Glomerular endothelial cell (primary cell): ENCODE measurements around the gene CYTH1. TPM values are rescaled to one million over a fixed set of nuclear protein-coding genes. Genes with fewer than 3 reads are reported as not detected.

Experiments
- DNase-seq: peaks from one replicate; pipeline ENCODE4 v3.0.0-alpha.2; 2011; ENCODE audit warnings: low read depth, low spot score; ENCODE audit errors: extremely low read depth
- total RNA-seq: library from RNA; depleted of rRNA; stranded (reverse); fragments of >200 nt; gene quantifications from 2 replicates; pipeline ENCODE4 v1.2.3, GENCODE V29; 2015

CYTH1 gene, protein sequence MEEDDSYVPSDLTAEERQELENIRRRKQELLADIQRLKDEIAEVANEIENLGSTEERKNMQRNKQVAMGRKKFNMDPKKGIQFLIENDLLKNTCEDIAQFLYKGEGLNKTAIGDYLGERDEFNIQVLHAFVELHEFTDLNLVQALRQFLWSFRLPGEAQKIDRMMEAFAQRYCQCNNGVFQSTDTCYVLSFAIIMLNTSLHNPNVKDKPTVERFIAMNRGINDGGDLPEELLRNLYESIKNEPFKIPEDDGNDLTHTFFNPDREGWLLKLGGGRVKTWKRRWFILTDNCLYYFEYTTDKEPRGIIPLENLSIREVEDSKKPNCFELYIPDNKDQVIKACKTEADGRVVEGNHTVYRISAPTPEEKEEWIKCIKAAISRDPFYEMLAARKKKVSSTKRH
- 45.6 and 61.6 TPM in 2 replicates for total RNA-seq

DNA sequence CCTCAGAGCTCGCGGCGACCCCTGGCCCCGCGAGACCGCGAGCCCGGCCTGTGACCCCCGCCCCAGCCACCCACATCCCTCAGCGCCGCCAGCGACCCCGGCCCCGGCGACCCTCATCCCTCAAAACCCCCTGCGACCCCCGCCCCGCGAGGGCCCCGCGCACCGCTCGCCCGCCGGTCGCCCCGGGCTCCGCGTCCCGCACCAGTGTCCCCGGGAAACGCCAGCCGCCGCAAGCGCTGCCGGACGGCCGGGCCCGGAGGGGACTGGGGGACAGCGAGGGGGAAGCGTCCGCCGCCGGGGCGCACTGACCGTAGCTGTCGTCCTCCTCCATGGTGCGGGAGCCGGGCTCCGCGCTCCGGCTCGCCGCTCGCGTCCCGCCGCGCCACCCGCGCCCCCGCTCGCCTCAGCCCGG, at the start of gene CYTH1:
Gene CYTH1, minus strand, starts transcription at position 381 of the 412 bp plus-strand sequence. Its CDS starts 50 bp downstream, at position 331.
- no peak for DNase-seq

DNA sequence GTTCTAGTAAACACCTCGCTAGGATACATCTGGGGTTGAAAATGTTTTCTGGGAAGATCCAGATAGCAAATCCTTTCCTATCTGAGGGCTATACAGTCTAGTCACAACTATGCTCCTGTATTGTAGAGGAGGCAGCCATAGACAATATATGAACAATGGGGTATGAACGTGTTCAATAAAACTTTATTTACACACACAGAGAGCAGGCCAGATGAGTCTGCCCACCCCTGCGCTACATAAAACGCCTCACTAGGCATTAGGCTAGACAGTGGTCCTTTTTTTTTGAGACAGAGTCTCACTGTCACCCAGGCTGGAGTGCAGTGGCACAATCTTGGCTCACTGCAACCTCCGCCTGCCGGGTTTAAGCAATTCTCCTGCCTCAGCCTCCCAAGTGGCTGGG, 47.4 kb upstream of the CYTH1 start:
- no peak for DNase-seq

GRCh38 chr17:78828470-78829185, 46.6 kb upstream of the CYTH1 start:
- no peak for DNase-seq

- DNase-seq, result no peak
Observed at GRCh38 chr17:78826836-78827509, 44.9 kb upstream of the CYTH1 start.

DNA sequence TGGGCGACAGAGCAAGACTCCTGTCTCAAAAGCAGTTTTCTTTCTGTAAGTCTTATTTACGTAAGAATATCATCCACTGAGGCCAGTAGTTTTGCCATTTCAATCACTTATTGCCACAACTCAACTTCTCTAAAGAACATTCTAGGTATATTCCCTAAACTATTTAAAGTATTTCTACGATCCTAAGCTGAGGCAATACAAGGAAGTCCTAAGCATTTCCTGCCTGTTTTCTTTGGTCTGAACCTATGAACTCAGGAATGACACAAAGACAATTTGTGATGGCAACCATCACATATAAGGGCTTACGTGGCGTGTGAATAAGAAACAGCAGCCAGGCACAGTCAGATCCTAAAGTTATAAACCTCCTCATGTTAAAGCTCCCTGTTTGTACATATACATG, 44.3 kb upstream of the CYTH1 start:
- no peak for DNase-seq

DNA sequence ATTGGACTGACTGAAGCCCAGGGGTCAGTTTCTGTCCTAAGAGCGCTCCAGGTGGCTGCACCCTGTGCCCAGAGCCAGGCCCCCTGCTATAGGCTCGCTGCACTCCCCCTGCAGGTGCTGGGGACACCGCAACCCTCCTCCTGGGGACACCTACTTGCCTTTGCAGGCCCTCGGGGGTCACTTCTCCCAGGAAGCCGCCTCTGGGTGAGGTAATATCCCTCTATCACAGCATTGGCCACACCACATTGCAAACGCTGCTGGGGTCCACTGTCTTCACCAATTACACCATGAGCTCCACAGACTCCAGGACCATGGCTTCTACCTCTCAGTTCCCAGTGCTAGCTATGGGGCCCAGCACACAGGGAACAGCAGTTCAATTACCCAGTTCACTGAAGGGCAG, 43.6 kb upstream of the CYTH1 start:
- DNase-seq, result no peak

- DNase-seq, result no peak
Observed at GRCh38 chr17:78824240-78824639, 42.2 kb upstream of the CYTH1 start.

DNA sequence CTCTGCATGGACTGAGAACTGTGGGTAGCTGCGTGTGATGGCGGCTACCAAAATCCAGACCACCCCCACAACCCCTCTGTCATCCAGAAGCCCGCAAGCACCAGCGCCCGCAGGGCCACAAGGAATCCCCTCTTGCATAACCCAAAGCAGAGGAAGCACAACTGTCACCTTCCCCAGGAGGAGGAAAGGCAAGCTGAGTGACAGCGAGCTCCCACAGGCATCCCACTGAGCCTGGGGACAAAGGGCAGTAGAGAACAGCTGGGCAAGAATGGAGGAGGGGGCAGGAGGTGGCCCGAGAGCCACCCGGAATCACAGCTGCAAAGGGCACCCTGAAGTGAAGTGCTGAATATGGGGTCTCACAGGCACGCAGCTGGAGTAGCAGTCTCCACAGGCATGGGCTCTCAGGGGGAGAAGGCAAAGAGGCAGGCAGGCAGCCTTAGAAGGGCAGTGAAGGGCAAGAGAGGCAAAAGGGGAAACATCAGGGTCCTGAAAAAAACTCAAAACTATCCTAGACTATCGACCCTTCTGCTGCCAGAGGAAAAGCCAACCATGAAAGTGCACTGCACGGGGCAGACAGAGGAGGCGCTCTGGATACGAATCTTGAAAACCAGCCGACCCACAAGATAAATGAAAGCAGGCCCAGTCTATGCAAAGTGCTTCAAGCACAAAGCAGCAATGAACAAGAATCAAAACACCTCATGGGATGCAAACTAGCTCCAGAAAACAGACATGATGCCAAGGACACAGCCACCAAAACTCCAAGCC, 41.4 kb upstream of the CYTH1 start:
- no peak for DNase-seq

DNA sequence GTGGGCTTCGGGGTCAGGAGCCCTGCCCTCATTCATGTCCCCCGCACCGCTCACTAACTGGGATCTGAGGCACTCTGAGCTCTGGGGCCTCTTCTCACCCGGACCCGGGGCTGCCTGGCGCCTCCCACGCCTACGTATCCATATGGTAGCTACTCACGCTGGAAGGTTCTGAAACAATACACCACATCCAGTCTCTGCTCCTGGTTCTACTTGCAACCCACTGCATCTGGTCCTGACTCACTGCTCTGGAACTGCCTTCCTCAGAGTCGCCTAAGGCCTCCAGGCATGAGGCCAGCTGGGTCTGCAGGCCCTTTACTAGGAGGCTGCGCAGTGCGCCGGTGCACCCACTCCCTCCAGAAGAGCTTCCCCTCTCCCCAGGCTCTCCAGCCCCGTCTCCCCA, 40.5 kb upstream of the CYTH1 start:
- DNase-seq, result no peak

DNA sequence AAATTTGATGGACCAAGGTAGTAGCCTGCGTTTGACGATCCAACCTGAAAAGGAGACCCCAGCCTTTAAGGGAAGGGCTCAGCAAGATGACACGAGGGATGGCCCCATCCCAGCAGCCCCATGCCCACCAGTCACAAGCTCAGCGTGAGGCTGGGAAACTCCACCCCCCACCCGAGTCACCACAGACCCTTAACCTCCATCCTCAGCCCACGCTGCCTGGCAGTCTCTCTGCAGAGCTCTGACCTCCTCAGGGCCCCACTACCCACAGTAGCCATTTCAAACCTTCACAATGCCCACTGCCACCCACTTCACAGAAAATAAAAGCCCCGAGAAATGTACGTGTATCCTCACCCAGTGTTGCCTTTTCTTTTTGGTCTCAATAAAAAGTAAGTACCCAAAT, 39.9 kb upstream of the CYTH1 start:
- DNase-seq, result no peak

DNA sequence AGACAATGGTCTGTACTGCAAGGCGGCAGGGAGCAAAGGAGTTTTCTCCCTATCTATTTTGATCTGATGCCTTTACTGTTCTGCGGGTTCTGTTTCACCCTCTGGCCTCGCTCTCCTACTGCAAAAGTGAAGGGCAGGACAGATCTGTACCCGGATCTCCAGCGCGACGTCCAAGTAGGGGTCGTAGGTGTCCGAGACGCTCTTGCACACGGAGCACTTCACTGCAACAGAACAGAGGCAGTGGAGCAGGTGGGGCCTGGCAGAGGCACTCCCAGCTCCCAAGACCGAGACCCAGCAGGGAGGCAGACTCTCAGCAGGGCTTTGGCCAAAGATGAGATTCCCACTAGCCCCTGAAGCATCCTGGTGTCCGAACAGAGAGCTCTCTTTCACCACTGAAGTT, 38.8 kb upstream of the CYTH1 start:
- DNase-seq, result no peak

- DNase-seq, result no peak
Observed at GRCh38 chr17:78819806-78820792, 38.0 kb upstream of the CYTH1 start.

- DNase-seq, result no peak
Observed at GRCh38 chr17:78819402-78819801, 37.3 kb upstream of the CYTH1 start.

GRCh38 chr17:78818932-78819331, 36.9 kb upstream of the CYTH1 start:
- DNase-seq, result peak; percentile 79

- DNase-seq, result no peak
Observed at GRCh38 chr17:78818152-78818846, 36.2 kb upstream of the CYTH1 start.

GRCh38 chr17:78817123-78817522, 35.0 kb upstream of the CYTH1 start:
- DNase-seq, result no peak

GRCh38 chr17:78815696-78816095, 33.6 kb upstream of the CYTH1 start:
- DNase-seq, result no peak

DNA sequence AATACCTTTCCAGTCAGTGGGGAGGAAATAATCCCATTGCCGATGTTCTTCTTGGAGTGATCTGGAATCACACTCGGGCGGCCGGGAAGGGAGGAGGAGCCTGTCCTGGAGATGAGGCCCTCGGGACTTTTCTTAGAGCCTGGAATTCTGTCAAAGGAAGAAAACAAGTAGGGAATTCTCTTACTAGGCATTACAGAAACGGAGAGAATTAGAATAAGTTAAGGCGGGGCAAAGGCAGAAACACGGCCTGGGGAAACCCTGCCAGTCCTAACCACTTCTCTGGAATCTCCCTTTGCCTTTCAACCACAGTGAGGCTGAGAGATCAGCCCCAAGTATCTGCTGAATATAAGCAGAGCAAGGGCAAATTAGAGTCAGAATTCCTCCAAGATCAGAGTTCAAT, 30.8 kb upstream of the CYTH1 start:
- no peak for DNase-seq

DNA sequence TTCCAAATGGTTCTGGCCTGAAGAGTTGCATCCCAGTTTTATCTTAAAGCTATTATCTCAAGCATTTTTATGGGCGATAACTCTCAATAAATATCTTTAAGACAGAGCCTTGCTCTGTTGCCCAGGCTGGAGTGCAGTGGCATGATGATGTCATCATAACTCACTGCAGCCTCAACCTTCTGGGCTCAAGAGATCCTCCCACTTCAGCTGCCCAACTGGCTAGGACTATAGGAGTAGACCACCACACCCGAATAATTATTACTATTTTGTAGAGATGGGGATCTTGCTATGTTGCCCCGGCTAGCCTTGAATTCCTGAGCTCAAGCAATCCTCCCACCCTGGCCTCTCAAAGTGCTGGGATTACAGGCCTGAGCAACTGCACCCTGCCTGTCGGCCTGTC, 26.1 kb upstream of the CYTH1 start:
- no peak for DNase-seq
